ENCODE data around the gene ACBD4.

Gene ACBD4

GRCh38 chr17:45104907-45105624 is 30.4 kb upstream of the ACBD4 start:
- no peak for DNase-seq

DNA sequence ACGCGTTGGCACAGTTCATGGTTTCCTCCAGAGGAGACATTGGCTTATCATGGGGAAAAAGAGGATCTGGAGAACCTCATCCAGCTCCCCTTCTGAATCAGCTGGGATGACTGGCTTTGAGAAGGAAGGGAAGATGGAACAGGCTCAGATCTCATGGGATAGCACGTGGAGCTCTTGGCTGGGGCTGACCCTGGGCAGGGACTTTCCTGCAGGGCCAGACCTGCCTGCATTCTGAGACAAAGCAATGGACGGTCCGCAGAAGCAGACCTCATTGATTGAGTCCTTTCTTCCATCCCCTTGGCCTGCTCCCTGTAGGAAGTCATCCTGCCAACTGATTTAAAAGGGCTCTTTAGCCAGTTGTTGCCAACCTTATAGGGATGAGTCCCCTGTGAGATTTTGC is 29.4 kb upstream of the ACBD4 start:
- no peak for DNase-seq

DNA sequence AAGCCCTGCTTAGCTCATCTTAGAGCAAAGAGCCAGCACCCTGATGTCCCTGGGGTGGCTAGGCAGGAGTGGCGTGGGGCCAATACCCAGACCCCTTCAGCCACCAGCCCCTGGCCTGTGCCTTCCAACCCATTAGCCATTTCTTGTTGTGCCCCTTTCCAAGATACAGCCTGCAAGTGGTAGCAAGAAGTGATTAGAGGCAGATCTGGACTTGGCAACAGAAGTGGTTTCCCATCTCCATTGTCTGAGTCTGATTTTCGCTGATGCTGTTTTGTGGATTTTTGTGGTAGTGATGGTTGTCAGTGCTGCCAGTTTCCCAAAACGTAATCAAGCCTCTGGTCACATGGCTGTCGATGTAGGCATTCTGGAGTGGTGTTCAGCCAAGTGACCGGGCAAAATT is 28.9 kb upstream of the ACBD4 start:
- no peak for DNase-seq

GRCh38 chr17:45107293-45108010 is 28.0 kb upstream of the ACBD4 start:
- no peak for DNase-seq

- DNase-seq = no peak
These were observed 27.4 kb upstream of the ACBD4 start for GRCh38 chr17:45108051-45108450.

- DNase-seq = no peak
These were observed 26.6 kb upstream of the ACBD4 start for GRCh38 chr17:45108595-45109521.

GRCh38 chr17:45110676-45111611 is 24.5 kb upstream of the ACBD4 start:
- no peak for DNase-seq

- no peak for DNase-seq
These were observed 23.6 kb upstream of the ACBD4 start for GRCh38 chr17:45111850-45112249.

DNA sequence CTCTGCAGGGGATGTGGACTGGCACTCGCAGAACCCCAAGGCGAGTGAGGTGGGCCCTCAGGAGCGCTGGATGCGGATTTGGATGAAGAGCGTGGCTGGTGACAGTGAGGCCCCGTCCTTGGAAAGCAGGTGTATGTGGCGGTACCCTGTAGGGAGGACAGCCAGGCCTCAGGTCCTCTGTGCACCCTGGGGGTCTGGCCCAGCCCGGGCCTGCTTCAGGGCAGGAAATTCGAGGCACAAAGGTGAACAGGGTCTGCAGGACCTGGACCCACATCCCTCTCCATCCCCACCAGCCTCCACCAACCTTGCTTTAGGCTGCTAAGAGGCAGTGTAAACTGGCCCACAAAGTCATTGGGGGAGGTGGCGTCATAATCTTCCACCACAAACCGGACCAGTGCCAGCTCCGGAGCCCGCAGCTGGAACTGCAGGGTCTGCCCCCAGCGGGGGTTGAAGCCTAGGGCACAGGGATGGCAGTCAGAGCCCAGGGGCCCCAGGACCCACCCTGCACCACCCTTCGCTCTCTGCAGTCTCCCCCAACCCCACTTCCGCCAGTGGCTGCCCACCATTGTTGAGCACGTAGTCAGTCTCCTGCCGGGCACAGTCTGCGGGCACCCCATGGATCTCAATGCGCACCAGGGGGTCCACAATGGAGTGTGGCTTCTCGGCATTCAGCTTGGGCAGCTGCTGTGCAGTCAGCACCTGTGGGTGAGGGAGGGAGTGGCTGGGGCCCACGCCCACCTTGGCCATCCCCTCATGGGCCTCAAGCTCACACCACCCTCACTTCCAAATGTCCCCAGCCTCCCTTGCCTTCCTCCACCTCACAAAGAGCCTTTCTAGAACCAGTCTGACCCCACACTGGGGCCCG is 22.7 kb upstream of the ACBD4 start:
- no peak for DNase-seq

DNA sequence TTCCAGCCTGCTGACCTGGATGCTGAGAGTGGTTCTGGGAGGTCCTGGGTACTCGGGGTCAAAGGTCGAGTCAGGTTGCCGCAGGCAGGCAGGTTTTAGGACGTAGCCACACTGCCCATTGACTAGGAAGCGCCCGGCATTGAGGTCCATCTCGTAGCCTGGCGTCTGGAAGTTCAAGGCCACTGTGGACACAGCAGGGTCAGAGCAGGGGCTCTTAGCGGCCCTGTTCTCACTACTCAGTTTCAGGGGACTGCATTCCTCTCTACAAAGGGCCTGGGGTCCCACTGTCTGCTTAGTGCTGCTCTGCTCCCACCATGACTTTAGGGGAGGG is 22.1 kb upstream of the ACBD4 start:
- no peak for DNase-seq

- DNase-seq = no peak
These were observed 21.2 kb upstream of the ACBD4 start for GRCh38 chr17:45114117-45114932.

DNA sequence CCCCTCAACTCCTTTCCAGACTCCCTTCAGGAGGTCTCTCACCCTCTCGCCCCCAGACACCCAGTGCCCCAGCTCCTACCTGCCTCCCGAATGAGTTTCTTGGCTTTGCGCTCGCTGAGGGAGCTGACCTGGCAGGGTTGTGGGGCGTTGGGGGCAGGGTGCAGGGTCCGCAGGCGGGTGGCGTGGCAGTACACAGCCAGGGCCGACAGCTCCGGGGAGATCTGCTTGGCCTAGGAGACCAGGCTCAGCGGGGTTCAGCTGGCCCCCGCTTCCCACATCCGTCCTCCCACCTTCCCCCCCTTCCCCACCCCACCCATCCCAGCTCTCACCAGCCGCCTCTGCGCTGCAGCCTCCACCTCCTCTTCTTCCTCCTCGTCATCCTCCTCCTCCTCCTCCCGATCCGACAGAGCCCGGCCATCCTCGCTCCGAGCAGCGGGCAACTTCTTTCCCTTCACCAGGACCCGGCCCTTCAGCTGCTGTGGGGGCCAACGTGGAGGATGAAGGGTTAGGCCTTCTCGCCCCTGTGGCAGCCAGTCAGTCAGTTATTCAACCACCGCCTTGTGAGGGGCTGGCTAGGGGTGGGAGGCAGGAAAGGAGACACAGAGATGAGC is 20.4 kb upstream of the ACBD4 start:
- no peak for DNase-seq

- no peak for DNase-seq
These were observed 19.6 kb upstream of the ACBD4 start for GRCh38 chr17:45115871-45116270.

DNA sequence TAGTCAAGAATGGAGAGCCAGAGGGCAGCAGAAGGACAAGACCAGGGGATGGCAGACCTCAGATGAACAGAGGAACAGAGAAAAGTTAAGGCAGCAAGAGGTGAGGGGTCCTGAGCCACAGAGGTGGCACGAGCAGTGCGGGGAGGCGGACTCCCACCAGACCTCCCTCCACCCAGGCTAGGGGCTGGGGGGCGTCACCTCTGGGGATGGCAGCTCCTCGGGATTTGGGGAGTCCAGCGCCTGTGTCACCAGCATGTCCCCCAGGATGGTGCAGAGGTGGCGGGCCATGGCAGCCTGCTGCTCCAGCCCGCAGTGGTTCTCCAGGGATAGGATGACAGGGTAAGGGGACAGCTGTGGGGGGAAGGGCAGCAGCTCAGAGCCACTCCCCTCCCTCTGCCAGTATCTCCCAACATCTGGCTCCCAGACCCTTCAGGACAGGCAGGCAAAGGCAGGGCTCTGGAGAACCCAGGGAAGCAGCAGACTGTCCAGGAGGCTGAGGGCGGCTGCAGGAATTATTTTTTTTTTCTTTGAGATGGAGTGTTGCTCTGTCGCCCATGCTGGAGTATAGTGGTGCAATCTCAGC is 19.0 kb upstream of the ACBD4 start:
- DNase-seq = no peak

- DNase-seq = no peak
These were observed 18.2 kb upstream of the ACBD4 start for GRCh38 chr17:45117334-45117733.

DNA sequence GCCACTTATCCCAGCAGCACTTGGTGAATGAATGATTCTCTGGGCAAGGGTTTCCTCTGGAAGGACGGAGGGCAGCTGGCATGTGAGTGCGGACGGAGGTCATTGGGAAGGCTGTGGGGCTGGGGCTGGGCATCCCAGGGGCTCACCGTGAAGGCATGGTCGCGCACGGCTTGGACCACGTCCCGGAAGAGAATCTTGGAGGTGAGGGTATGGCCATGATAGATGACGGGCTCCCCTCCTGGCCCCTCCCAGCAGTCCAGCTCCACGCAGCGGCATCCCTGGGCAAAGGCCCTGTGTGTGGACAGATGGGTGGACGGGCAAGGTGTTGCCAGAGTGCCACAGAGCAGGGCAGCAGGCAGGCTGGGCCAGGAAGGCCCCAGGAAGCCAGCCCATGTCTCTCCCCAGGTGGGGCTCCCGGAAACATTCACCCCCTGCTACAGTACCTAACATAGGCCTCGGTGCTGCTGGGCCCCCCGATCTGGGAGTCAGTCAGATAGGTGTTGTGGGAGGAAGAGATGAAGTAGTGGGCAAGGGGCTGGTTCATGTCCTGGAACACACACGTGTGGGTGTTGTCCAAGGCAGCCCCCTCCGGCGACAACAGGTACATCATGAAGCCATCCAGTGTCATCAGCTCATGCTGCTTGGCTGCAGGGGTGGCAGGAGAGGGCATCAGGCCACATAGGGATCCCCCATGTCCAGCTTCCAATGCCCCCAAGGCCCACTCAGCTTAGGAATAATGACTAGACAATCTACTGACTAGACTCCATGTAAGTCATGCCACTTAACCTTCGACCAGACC is 17.4 kb upstream of the ACBD4 start:
- DNase-seq = no peak

DNA sequence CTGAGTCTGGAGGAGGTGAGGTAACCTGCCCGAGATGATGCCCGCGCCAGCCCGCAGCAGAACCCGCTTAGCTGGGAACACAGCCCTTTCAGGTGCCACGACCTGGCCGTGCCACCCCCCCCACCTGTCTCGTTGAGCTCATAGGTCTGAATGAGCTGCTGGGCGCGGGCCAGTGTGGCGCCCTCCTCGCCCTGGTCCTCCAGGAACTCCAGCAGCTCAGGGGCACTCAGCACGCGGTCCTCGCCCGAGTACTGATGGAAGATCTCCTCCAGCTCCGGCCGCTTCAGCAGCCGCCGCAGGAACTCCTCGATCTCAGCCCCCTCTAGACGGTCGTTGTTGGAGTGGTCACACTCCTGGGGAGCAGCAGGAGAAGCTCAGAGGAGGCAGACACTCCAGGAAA is 16.8 kb upstream of the ACBD4 start:
- no peak for DNase-seq

DNA sequence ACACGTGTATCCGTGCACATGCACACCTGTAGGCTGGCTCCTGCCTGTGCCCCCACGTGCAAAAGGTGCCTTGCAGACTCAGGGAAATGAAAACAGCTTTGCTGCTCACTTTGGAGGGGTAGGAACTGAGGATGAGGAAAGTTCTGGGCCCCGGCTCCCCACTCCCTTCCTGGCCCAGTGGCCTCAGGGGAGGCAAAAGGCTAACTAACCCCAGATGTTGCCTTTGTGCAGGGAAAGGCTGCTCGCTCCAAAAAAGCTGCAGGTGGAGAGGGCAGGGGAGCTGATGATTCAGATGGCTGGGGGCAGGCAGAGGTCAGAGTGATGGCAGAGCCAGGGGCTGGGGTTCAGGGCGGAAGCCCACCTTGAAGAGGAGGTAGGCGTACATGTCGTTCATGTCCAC is 15.5 kb upstream of the ACBD4 start:
- no peak for DNase-seq

- DNase-seq = no peak
These were observed 14.9 kb upstream of the ACBD4 start for GRCh38 chr17:45120558-45120957.

Measured in activated CD8-positive, alpha-beta memory T cell treated with anti-CD3 and anti-CD28 coated beads, Interleukin-2, amount 50 U/mL, for 48 hours (primary cell).